ENCODE data around the gene NOS3. TPM values are rescaled to one million over a fixed set of nuclear protein-coding genes. Genes with fewer than 3 reads are reported as not detected.

NOS3 gene
- total and polyA plus RNA-seq, 9 of the 15 experiments (the other 6 are each of a cell fraction or from before 2014, with no cell fraction given), result 1.1 to 121 (median 23.6) TPM

DNA sequence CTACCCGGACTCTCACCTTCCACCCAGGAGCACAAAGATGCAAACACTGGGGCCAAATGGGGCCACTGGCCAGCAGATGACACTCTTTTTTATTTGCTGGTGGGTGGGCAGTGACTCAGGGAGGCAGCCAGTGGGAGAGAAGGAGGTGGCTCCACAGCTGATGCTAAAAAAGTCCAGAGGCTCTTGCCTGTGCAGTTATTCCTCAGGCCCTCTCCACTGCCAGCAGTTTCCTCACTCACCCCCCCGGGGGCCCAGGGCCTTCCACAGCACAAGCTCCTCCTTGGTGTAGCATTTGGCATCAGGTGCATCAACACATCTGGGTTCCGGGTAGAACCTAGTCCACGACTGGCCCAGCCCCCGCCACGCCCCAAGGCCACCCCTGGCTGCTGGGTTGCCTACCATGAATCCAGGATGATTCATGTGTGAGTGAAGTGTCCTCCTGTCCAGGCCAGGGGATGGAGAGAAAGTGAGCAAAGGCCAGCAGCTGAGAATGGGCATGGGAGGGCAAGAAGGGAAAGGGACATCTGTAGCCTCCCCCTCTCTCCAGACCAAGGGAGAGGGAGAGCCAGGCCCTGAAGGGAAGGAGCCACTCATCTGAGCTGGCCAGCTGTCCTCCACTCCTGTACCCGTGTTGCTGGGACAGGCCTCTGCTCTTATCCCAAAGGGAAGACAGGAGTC lies 11.0 kb upstream of the NOS3 start:
- BruUV-seq (replicated peaks), result no TSS peak
- in situ Hi-C loops (cut with MboI), result no loop called here

DNA sequence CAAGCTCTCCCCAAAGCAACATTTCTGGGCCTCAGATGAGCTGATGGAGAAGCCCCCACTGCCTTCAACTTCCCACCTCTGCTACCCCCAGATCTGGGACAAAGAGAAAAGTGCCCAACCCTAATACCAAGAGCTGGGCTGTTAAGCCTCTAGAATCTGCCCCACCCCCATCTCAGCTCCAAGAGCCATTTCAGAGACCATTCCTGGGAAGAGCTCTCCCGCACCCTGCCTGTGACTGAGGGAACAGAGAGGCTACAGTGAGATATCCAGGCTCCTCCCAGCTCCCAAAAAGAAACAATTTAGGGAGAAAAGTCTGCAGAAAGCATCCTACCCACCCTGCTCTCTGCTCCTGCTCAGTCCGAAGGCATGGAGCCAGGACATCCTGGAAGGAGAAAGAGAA lies 10.2 kb upstream of the NOS3 start:
- no peak for DNase-seq (ENCODE audit: extremely low read depth in 1 of 4, low spot score in 3 of 4)
- H2AFZ ChIP-seq (ENCODE audit: low read depth, low read length), result no peak overlapping the region
- no peaks in the 10 kb centered on the region for H3K36me3 ChIP-seq (ENCODE audit: control insufficient read depth, insufficient read depth, low read length)
- no peak overlapping the region for H3K9ac ChIP-seq (ENCODE audit: insufficient read depth in 1 of 2, low read depth in 2 of 2, low read length in 2 of 2)
- H3K9me1 ChIP-seq (ENCODE audit: control insufficient read depth, insufficient read depth, low read length), result peaks cover 3% of the 10 kb centered on the region
- FAIRE-seq, result no peak
- BruUV-seq (replicated peaks), result no TSS peak
- H3K27me3 ChIP-seq (ENCODE audit: control insufficient read depth in 2 of 2, insufficient read depth in 2 of 2, low read length in 2 of 2), result peaks cover 23 to 29% of the 10 kb centered on the region in 2 experiments
- intact Hi-C loops (cut with micrococcal nuclease) (no loop called here), in situ Hi-C loops (cut with MboI) (no loop called here)
- H3K9me3 ChIP-seq (replicated peaks; ENCODE audit: control insufficient read depth, insufficient read depth, low read depth, low read length), result no peaks in the 10 kb centered on the region
- WGBS (ENCODE audit: insufficient coverage, low coverage, missing lambda C conversion rate), result 10% methylated on average over 2 of the region's 2 CpGs
- peaks cover 18% of the 10 kb centered on the region for H3K79me2 ChIP-seq (ENCODE audit: control insufficient read depth, insufficient read depth, low read length)
- no peak for ATAC-seq
- peaks cover 32 to 47% of the 10 kb centered on the region in 2 experiments for H3K4me1 ChIP-seq (replicated peaks in 1 of 2; ENCODE audit: control insufficient read depth in 2 of 2, insufficient read depth in 2 of 2, low read length in 2 of 2)
- H3K4me3 ChIP-seq, result no peak overlapping the region
- CTCF ChIA-PET (ENCODE audit: low intra/inter-chr PET ratio), result interaction anchor here (0.9 to 1.0 kb wide), 2 partner anchors 8 to 82 kb away, joined by 4 to 7 read pairs; no protein-coding TSS in a partner anchor
- H4K20me1 ChIP-seq (replicated peaks; ENCODE audit: control insufficient read depth, insufficient read depth, low read length), result peaks cover 9% of the 10 kb centered on the region; the same call in 1 of the 2 replicates
- no peak overlapping the region for H3K27ac ChIP-seq (ENCODE audit: extremely low read depth, low read depth, low read length)
- no peak overlapping the region for H3K4me2 ChIP-seq (ENCODE audit: insufficient read depth, low read length)
- POLR2A ChIA-PET, result interaction anchor here (0.7 to 1.3 kb wide), 7 partner anchors 12 to 94 kb away, joined by 3 to 5 read pairs (median 4); no protein-coding TSS in a partner anchor
- TF ChIP-seq ZZZ3 (IDR thresholded peaks at IDR 0.05) (no peak), ZNF232 (CRISPR knock-in tag; IDR thresholded peaks at IDR 0.05) (no peak), SIX5 (IDR thresholded peaks at IDR 0.05; ENCODE audit: borderline replicate concordance in 1 of 2, insufficient read depth in 1 of 2, low read depth in 1 of 2, low read length in 2 of 2) (no peak), RBM34 (IDR thresholded peaks at IDR 0.05; ENCODE audit: borderline replicate concordance, insufficient read depth, low read length) (no peak), RAD21 (CRISPR knock-in tag; conservative IDR thresholded peaks at IDR 0.05 in 1 of 2, IDR thresholded peaks at IDR 0.05 in 1 of 2) (peak; percentile 21 to 51; a peak in 3 of 4 replicates), GABPB2 (CRISPR knock-in tag; conservative IDR thresholded peaks at IDR 0.05) (no peak), ZNF174 (CRISPR knock-in tag; IDR thresholded peaks at IDR 0.05) (no peak)
- TF ChIP-seq, protein P1, sequence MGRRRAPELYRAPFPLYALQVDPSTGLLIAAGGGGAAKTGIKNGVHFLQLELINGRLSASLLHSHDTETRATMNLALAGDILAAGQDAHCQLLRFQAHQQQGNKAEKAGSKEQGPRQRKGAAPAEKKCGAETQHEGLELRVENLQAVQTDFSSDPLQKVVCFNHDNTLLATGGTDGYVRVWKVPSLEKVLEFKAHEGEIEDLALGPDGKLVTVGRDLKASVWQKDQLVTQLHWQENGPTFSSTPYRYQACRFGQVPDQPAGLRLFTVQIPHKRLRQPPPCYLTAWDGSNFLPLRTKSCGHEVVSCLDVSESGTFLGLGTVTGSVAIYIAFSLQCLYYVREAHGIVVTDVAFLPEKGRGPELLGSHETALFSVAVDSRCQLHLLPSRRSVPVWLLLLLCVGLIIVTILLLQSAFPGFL (CRISPR knock-in tag; IDR thresholded peaks at IDR 0.05), result no peak
- TF ChIP-seq, protein P2, sequence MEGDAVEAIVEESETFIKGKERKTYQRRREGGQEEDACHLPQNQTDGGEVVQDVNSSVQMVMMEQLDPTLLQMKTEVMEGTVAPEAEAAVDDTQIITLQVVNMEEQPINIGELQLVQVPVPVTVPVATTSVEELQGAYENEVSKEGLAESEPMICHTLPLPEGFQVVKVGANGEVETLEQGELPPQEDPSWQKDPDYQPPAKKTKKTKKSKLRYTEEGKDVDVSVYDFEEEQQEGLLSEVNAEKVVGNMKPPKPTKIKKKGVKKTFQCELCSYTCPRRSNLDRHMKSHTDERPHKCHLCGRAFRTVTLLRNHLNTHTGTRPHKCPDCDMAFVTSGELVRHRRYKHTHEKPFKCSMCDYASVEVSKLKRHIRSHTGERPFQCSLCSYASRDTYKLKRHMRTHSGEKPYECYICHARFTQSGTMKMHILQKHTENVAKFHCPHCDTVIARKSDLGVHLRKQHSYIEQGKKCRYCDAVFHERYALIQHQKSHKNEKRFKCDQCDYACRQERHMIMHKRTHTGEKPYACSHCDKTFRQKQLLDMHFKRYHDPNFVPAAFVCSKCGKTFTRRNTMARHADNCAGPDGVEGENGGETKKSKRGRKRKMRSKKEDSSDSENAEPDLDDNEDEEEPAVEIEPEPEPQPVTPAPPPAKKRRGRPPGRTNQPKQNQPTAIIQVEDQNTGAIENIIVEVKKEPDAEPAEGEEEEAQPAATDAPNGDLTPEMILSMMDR (IDR thresholded peaks at IDR 0.05 in 2 of 3, conservative IDR thresholded peaks at IDR 0.05 in 1 of 3; ENCODE audit: insufficient read depth in 2 of 3, low read depth in 1 of 3, low read length in 3 of 3), result peak in 2 of 3 experiments; percentile 24 to 39; a peak in 2 of 6 replicates

More for the DNA sequence above, 11.0 kb upstream of the NOS3 start:
- Histone ChIP-seq H3K9ac (ENCODE audit: insufficient read depth in 1 of 2, low read depth in 2 of 2, low read length in 2 of 2) (peak overlapping the region in 1 of 2 experiments; percentile 77; a peak in 2 of 4 replicates), H4K20me1 (replicated peaks; ENCODE audit: control insufficient read depth, insufficient read depth, low read length) (peaks cover 9% of the 10 kb centered on the region; the same call in 1 of the 2 replicates), H3K27ac (ENCODE audit: extremely low read depth, low read depth, low read length) (no peak overlapping the region), H3K36me3 (ENCODE audit: control insufficient read depth, insufficient read depth, low read length) (no peaks in the 10 kb centered on the region), H3K79me2 (ENCODE audit: control insufficient read depth, insufficient read depth, low read length) (peaks cover 26% of the 10 kb centered on the region), H3K4me3 (no peak overlapping the region), H3K4me2 (ENCODE audit: insufficient read depth, low read length) (peak overlapping the region; percentile 85), H2AFZ (ENCODE audit: low read depth, low read length) (no peak overlapping the region), H3K27me3 (ENCODE audit: control insufficient read depth in 2 of 2, insufficient read depth in 2 of 2, low read length in 2 of 2) (peaks cover 23 to 29% of the 10 kb centered on the region in 2 experiments), H3K9me1 (ENCODE audit: control insufficient read depth, insufficient read depth, low read length) (peaks cover 3% of the 10 kb centered on the region), H3K9me3 (replicated peaks; ENCODE audit: control insufficient read depth, insufficient read depth, low read depth, low read length) (no peaks in the 10 kb centered on the region), H3K4me1 (replicated peaks in 1 of 2; ENCODE audit: control insufficient read depth in 2 of 2, insufficient read depth in 2 of 2, low read length in 2 of 2) (peaks cover 37 to 55% of the 10 kb centered on the region in 2 experiments)
- CTCF ChIA-PET (ENCODE audit: low intra/inter-chr PET ratio), result interaction anchor here (0.9 to 1.0 kb wide), 2 partner anchors 9 to 81 kb away, joined by 4 to 7 read pairs; no protein-coding TSS in a partner anchor
- FAIRE-seq, result no peak
- POLR2A ChIA-PET, result interaction anchor here (0.7 to 1.6 kb wide), 13 partner anchors 11 to 113 kb away, joined by 3 to 10 read pairs (median 3); partner anchors contain the start of gene NOS3
- intact Hi-C loops (cut with micrococcal nuclease), result no loop called here
- 15% methylated on average over 7 of the region's 7 CpGs for WGBS (ENCODE audit: insufficient coverage, low coverage, missing lambda C conversion rate)
- no peak for ATAC-seq
- TF ChIP-seq NFE2 (IDR thresholded peaks at IDR 0.05; ENCODE audit: low read depth) (no peak), MIER1 (IDR thresholded peaks at IDR 0.05; ENCODE audit: low read depth) (0 out of 2 replicates have a peak, but pooled peaks have one; percentile 3)
- no peak for DNase-seq (ENCODE audit: extremely low read depth in 1 of 4, low spot score in 3 of 4)

All from K562 (cell line).